K562 (cell line): Measurements from ENCODE around the gene ATAD3B. TPM values are rescaled to one million over a fixed set of nuclear protein-coding genes. Genes with fewer than 3 reads are reported as not detected.
A peak's percentile ranks its signal among the peaks of the same experiment; 100 is the strongest.

Experiments
- CAMTA2 ChIP-seq: fragments of 250-450 bp; sonication (Bioruptor Pico); conservative IDR thresholded peaks from 2 replicates; pipeline ENCODE4 v1.5.1; 2022
- CREB3L1 ChIP-seq: fragments of 450-650 bp; IDR thresholded peaks from 2 replicates; pipeline ENCODE4 v1.6.1; 2014; ENCODE audit warnings: low read depth, mild to moderate bottlenecking, moderate library complexity, borderline replicate concordance
- DACH1 ChIP-seq: fragments of 450-650 bp; IDR thresholded peaks from 2 replicates; pipeline ENCODE4 v1.6.1; 2018; ENCODE audit not compliant: partially characterized antibody
- E2F6 ChIP-seq, 2 experiments: IDR thresholded peaks; 2 replicates each; pipeline ENCODE4 v1.6.1; 2011; ENCODE audit warnings: borderline replicate concordance in 1 of 2, control low read depth in 1 of 2, low read depth in 1 of 2, low read length in 1 of 2, mild to moderate bottlenecking in 1 of 2, mixed read lengths in 1 of 2, moderate library complexity in 1 of 2; ENCODE audit not compliant: insufficient read depth in 1 of 2, insufficient read length in 1 of 2, poor library complexity in 1 of 2, severe bottlenecking in 1 of 2; ENCODE audit errors: extremely low read depth in 1 of 2
- EHMT2 ChIP-seq: fragments of 450-650 bp; IDR thresholded peaks from 2 replicates; pipeline ENCODE4 v1.6.1; 2018; ENCODE audit warnings: antibody characterized with exemption
- ELF2 ChIP-seq: fragments of 250-450 bp; sonication (Bioruptor Pico); IDR thresholded peaks from 2 replicates; pipeline ENCODE4 v1.5.0; 2021; ENCODE audit warnings: mild to moderate bottlenecking
- ELF4 ChIP-seq: fragments of 450-650 bp; formaldehyde crosslinking; IDR thresholded peaks from 2 replicates; pipeline ENCODE4 v1.4.0; 2022; ENCODE audit warnings: missing genetic modification characterization
- HMGN3 ChIP-seq: IDR thresholded peaks from 2 replicates; pipeline ENCODE4 v1.6.1; 2011; ENCODE audit warnings: borderline replicate concordance, low read depth, mild to moderate bottlenecking, mixed read lengths, low read length; ENCODE audit not compliant: insufficient read length; ENCODE audit errors: extremely low read depth
- HNRNPUL1 ChIP-seq: fragments of 200-400 bp; formaldehyde crosslinking; IDR thresholded peaks from 2 replicates; pipeline ENCODE4 v1.6.1; 2017; ENCODE audit warnings: low read length
- NR2C1 ChIP-seq, 2 experiments: fragments of 450-650 bp; IDR thresholded peaks; 2 replicates each; pipeline ENCODE4 v1.6.1; 2017; ENCODE audit warnings: mild to moderate bottlenecking in 2 of 2, antibody characterized with exemption in 1 of 2, inconsistent platforms in 1 of 2, missing compliant biosample characterization in 1 of 2, missing genetic modification characterization in 1 of 2
- PHB2 ChIP-seq: fragments of 450-650 bp; IDR thresholded peaks from 2 replicates; pipeline ENCODE4 v1.6.1; 2017; ENCODE audit warnings: low read depth
- PHF21A ChIP-seq: fragments of 450-650 bp; IDR thresholded peaks from 2 replicates; pipeline ENCODE4 v1.6.1; 2017; ENCODE audit warnings: low read depth, borderline replicate concordance
- SMAD4 ChIP-seq: fragments of 250-450 bp; sonication (Bioruptor Pico); conservative IDR thresholded peaks from 2 replicates; pipeline ENCODE4 v1.8.0; 2021; ENCODE audit warnings: inconsistent platforms, mild to moderate bottlenecking, moderate library complexity
- TAF15 ChIP-seq: fragments of 200-400 bp; formaldehyde crosslinking; IDR thresholded peaks from 2 replicates; pipeline ENCODE4 v1.6.1; 2017; ENCODE audit warnings: mild to moderate bottlenecking, low read depth, low read length, moderate library complexity
- TEAD2 ChIP-seq: fragments of 450-650 bp; IDR thresholded peaks from 2 replicates; pipeline ENCODE4 v1.6.1; 2016; ENCODE audit warnings: missing genetic modification characterization, control low read depth, missing compliant biosample characterization
- THRB ChIP-seq: fragments of 450-650 bp; formaldehyde crosslinking; conservative IDR thresholded peaks from 2 replicates; pipeline ENCODE4 v1.4.0; 2022; ENCODE audit warnings: mild to moderate bottlenecking, missing genetic modification characterization
- TOE1 ChIP-seq, 2 experiments: fragments of 450-650 bp in 1 of 2; sonication (generic) in 1 of 2; formaldehyde crosslinking in 1 of 2; IDR thresholded peaks; 2 replicates each; pipeline versions ENCODE4 v1.7.1 to v1.8.0; 2016 to 2022; ENCODE audit warnings: borderline replicate concordance in 2 of 2, mild to moderate bottlenecking in 2 of 2, antibody characterized with exemption in 1 of 2, inconsistent platforms in 1 of 2, low read depth in 1 of 2, missing genetic modification reagents in 1 of 2, moderate library complexity in 1 of 2
- ZFX ChIP-seq: sonication (generic); formaldehyde crosslinking; IDR thresholded peaks from 2 replicates; pipeline ENCODE4 v1.8.0; 2022; ENCODE audit warnings: mild to moderate bottlenecking, missing genetic modification reagents, moderate library complexity
- ZNF512 ChIP-seq: IDR thresholded peaks from 2 replicates; pipeline ENCODE4 v1.6.1; 2016; ENCODE audit warnings: missing genetic modification characterization, missing compliant biosample characterization
- ZNF584 ChIP-seq: fragments of 200-800 bp; sonication (Bioruptor generic); IDR thresholded peaks from 2 replicates; pipeline ENCODE4 v1.6.1; 2016; ENCODE audit warnings: low read depth, mild to moderate bottlenecking, missing genetic modification characterization, missing compliant biosample characterization
- ZSCAN29 ChIP-seq: fragments of 450-650 bp; IDR thresholded peaks from 2 replicates; pipeline ENCODE4 v1.6.1; 2017
- polyA plus RNA-seq, 8 experiments: library from polyadenylated mRNA; depleted of rRNA in 4 of 8; stranded (reverse) in 5 of 8; unstranded in 3 of 8; fragments of >200 nt; fragmentation: Nextera tagmentation in 2 of 8; fragmentation: Illumina TruSeq in 1 of 8; extraction: Ambion mirVana in 2 of 8; extraction: Trizol in 1 of 8; gene quantifications; 2 replicates each; pipeline versions ENCODE4 v1.2.1 to v1.2.3, GENCODE V29; 2011 to 2014; ENCODE audit warnings: inconsistent platforms in 1 of 8, missing spikeins in 1 of 8
- total RNA-seq, 7 experiments: library from RNA; depleted of rRNA in 6 of 7; stranded (reverse); fragments of >200 nt in 6 of 7; fragmentation: Illumina TruSeq in 2 of 7; extraction: Trizol in 2 of 7; gene quantifications; 2 replicates each; pipeline versions ENCODE4 v1.2.1 to v1.2.3, GENCODE V29; 2011 to 2021; ENCODE audit warnings: low replicate concordance in 1 of 7

The ATAD3B gene
- total and polyA plus RNA-seq, 9 of the 15 experiments (the other 6 are each of a cell fraction or from before 2014, with no cell fraction given), result 0.07 to 113 (median 27.7) TPM

GRCh38 chr1:1449099-1449739 is 22.3 kb upstream of the ATAD3B start, which contains the start of gene ATAD3C (continued):
- TF ChIP-seq DACH1, result no peak
- peak; percentile 38 for TF ChIP-seq ZNF512 (tag)
- 0 out of 2 replicates have a peak, but pooled peaks have one; percentile 57 for TF ChIP-seq THRB
- TF ChIP-seq HNRNPUL1, result no peak
- TF ChIP-seq E2F6 (IDR thresholded peaks at IDR 0.05; ENCODE audit: borderline replicate concordance in 1 of 2, extremely low read depth in 1 of 2, insufficient read depth in 1 of 2, insufficient read length in 1 of 2, low read depth in 1 of 2, low read length in 1 of 2, poor library complexity in 1 of 2, severe bottlenecking in 1 of 2), result no peak
- peak; percentile 35; the same call in 1 of the 2 replicates for TF ChIP-seq TOE1 (IDR thresholded peaks at IDR 0.05; ENCODE audit: borderline replicate concordance)
- no peak for TF ChIP-seq TOE1 (CRISPR knock-in tag; IDR thresholded peaks at IDR 0.05; ENCODE audit: borderline replicate concordance, low read depth)
- peak; percentile 50; the same call in 1 of the 2 replicates for TF ChIP-seq ELF4 (CRISPR knock-in tag)
- no peak for TF ChIP-seq TAF15
- no peak for TF ChIP-seq ZFX (CRISPR knock-in tag)
- TF ChIP-seq ZSCAN29, result no peak
- TF ChIP-seq CAMTA2 (CRISPR knock-in tag), result no peak
- no peak for TF ChIP-seq CREB3L1
- no peak for TF ChIP-seq SMAD4 (CRISPR knock-in tag)
- TF ChIP-seq PHB2, result 0 out of 2 replicates have a peak, but pooled peaks have one; percentile 14
- TF ChIP-seq EHMT2, result 0 out of 2 replicates have a peak, but pooled peaks have one; percentile 18
- peak; percentile 30; the same call in 1 of the 2 replicates for TF ChIP-seq NR2C1 (IDR thresholded peaks at IDR 0.05)
- TF ChIP-seq NR2C1 (tag; IDR thresholded peaks at IDR 0.05), result no peak
- TF ChIP-seq ELF2 (CRISPR knock-in tag), result no peak
- TF ChIP-seq ZNF584 (CRISPR knock-in tag), result no peak
- TF ChIP-seq TEAD2 (tag), result no peak
- TF ChIP-seq PHF21A, result no peak
- no peak for TF ChIP-seq HMGN3
